Measurements from ENCODE around the gene PIK3CD.

DNA sequence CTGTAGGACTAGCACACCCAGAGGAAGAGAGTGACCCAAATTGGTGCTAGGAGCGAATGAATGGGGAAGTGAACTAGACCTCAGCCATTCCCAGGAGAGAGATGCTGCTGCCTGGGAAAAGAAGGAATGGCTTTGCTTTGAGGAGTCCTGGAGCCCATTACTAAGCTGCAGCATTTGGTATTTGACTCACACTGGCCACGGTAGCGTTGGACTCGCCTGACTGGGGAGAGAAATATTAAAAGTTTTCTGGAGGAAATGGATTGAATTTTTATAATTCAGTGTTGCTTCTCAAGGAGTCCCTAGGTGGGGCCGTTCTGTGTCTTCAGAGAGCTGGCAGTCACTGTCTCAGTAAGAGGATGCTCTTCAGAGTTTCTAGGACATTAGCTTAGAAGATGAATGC lies 40.2 kb downstream of the PIK3CD start:
- TF ChIP-seq FOXM1 (IDR thresholded peaks at IDR 0.05; ENCODE audit: low read depth) (no peak), SIN3A (IDR thresholded peaks at IDR 0.05; ENCODE audit: borderline replicate concordance, low read depth, low read length) (no peak), POLR2AphosphoS5 (IDR thresholded peaks at IDR 0.05; ENCODE audit: low read depth, low read length) (no peak), YY1 (IDR thresholded peaks at IDR 0.05; ENCODE audit: low read depth) (no peak), REST (IDR thresholded peaks at IDR 0.05; ENCODE audit: low read depth, low read length) (no peak), NRF1 (IDR thresholded peaks at IDR 0.05; ENCODE audit: low read depth, low read length) (no peak), RAD21 (IDR thresholded peaks at IDR 0.05; ENCODE audit: low read length) (no peak), CTCF (IDR thresholded peaks at IDR 0.05) (peak; percentile 22), EZH2phosphoT487 (IDR thresholded peaks at IDR 0.05; ENCODE audit: borderline replicate concordance, low read depth) (no peak), MAX (IDR thresholded peaks at IDR 0.05; ENCODE audit: low read depth) (no peak), RCOR1 (IDR thresholded peaks at IDR 0.05; ENCODE audit: low read length) (no peak), MXI1 (IDR thresholded peaks at IDR 0.05; ENCODE audit: low read depth, low read length) (no peak), SMC3 (IDR thresholded peaks at IDR 0.05; ENCODE audit: low read depth, low read length) (no peak), FOXJ3 (CRISPR knock-in tag; IDR thresholded peaks at IDR 0.05) (no peak)

Measured in SK-N-SH (cell line).